Endothelial cell of umbilical vein (primary cell): ENCODE measurements around the gene SMC1B. TPM values are rescaled to one million over a fixed set of nuclear protein-coding genes. Genes with fewer than 3 reads are reported as not detected.

Source experiments
- BruUV-seq: library from RNA; stranded (reverse); fragments of 400-500 nt; replicated peaks from 2 replicates; lab custom pipeline; 2021; lab: Mats Ljungman, UMichigan
- CTCF ChIA-PET: fragments of 300-600, 350-600 bp; sonication (Branson Sonifier 250); formaldehyde crosslinking; loops from one replicate; lab custom pipeline; 2021; ENCODE audit warnings: antibody characterized with exemption, inconsistent platforms; lab: Charles Lee
- POLR2A ChIA-PET: fragments of 300-600, 350-600 bp; sonication (Branson Sonifier 250); formaldehyde crosslinking; loops from one replicate; lab custom pipeline; 2021; ENCODE audit warnings: antibody characterized with exemption, inconsistent platforms; lab: Charles Lee
- DNase-seq: peaks from one replicate; pipeline ENCODE4 v3.0.0-alpha.2; 2011; ENCODE audit warnings: low read depth, low spot score
- FAIRE-seq: peaks from 2 replicates; lab custom pipeline; 2011; peaks lifted over from hg19 to GRCh38; lab: Jason Lieb, UNC
- H2AFZ ChIP-seq: 2 replicates; pipeline ENCODE4 v1.6.0; 2012; ENCODE audit warnings: low read depth, low read length, control low read depth, inconsistent platforms
- H3K27ac ChIP-seq: 2 replicates; pipeline ENCODE4 v1.5.1; 2011; ENCODE audit warnings: low read depth, mild to moderate bottlenecking, control low read depth, low read length, moderate library complexity; ENCODE audit not compliant: insufficient read depth
- H3K27me3 ChIP-seq, 2 experiments: 2 replicates each; pipeline versions ENCODE4 v1.6.0 to v1.6.1; 2011; ENCODE audit warnings: low read length in 2 of 2, mixed read lengths in 1 of 2; ENCODE audit not compliant: control insufficient read depth in 2 of 2, insufficient read depth in 2 of 2
- H3K36me3 ChIP-seq, 2 experiments: 2 replicates in 1 of 2; 3 replicates in 1 of 2; pipeline ENCODE4 v1.5.1; 2011; ENCODE audit warnings: low read length in 2 of 2, mild to moderate bottlenecking in 1 of 2, moderate library complexity in 1 of 2; ENCODE audit not compliant: control insufficient read depth in 2 of 2, insufficient read depth in 2 of 2; ENCODE audit errors: extremely low read depth in 1 of 2
- H3K4me1 ChIP-seq: 3 replicates; pipeline ENCODE4 v1.5.1; 2011; ENCODE audit warnings: mild to moderate bottlenecking, low read length; ENCODE audit not compliant: control insufficient read depth, insufficient read depth; ENCODE audit errors: extremely low read depth
- H3K4me2 ChIP-seq: 2 replicates; pipeline ENCODE4 v1.6.1; 2011; ENCODE audit warnings: low read length, control low read depth, mixed read lengths; ENCODE audit not compliant: insufficient read depth
- H3K4me3 ChIP-seq, 3 experiments: fragments of 200-600 bp in 1 of 3; sonication (generic), shearing (Covaris generic) in 1 of 3; replicated peaks in 1 of 3; 2 replicates each; pipeline ENCODE4 v1.5.1; 2011 to 2016; ENCODE audit warnings: control low read depth in 3 of 3, low read length in 3 of 3, mild to moderate bottlenecking in 2 of 3, inconsistent platforms in 1 of 3, low read depth in 1 of 3, moderate library complexity in 1 of 3; ENCODE audit not compliant: insufficient read depth in 1 of 3
- H3K79me2 ChIP-seq: 2 replicates; pipeline ENCODE4 v1.6.0; 2012; ENCODE audit warnings: low read length, inconsistent platforms; ENCODE audit not compliant: control insufficient read depth, insufficient read depth
- H3K9ac ChIP-seq: replicated peaks from 2 replicates; pipeline ENCODE3; 2011; ENCODE audit warnings: low read length, control low read depth; ENCODE audit not compliant: insufficient read depth; ENCODE audit errors: extremely low read depth
- H3K9me1 ChIP-seq: replicated peaks from 3 replicates; pipeline ENCODE4 v1.6.0; 2011; ENCODE audit warnings: mild to moderate bottlenecking, low read length; ENCODE audit not compliant: control insufficient read depth, insufficient read depth; ENCODE audit errors: extremely low read depth
- H3K9me3 ChIP-seq: replicated peaks from 2 replicates; pipeline ENCODE4 v1.5.1; 2012; ENCODE audit warnings: low read length, inconsistent platforms; ENCODE audit not compliant: control insufficient read depth, insufficient read depth
- H4K20me1 ChIP-seq: replicated peaks from 2 replicates; pipeline ENCODE3; 2011; ENCODE audit warnings: mild to moderate bottlenecking, low read length; ENCODE audit not compliant: control insufficient read depth, insufficient read depth; ENCODE audit errors: extremely low read depth
- CTCF ChIP-seq, 2 donors: IDR thresholded peaks; 1 replicate in 1 of 2; 2 replicates in 1 of 2; pipeline ENCODE4 v1.5.1; 2011; ENCODE audit warnings: low read length in 2 of 2, mild to moderate bottlenecking in 2 of 2, moderate library complexity in 2 of 2, control low read depth in 1 of 2, inconsistent platforms in 1 of 2, low read depth in 1 of 2; ENCODE audit not compliant: insufficient read depth in 1 of 2; ENCODE audit errors: extremely low read depth in 1 of 2
- EZH2 ChIP-seq: IDR thresholded peaks from 2 replicates; pipeline ENCODE4 v1.6.1; 2012; ENCODE audit warnings: borderline replicate concordance, low read depth, mild to moderate bottlenecking, moderate library complexity, low read length, inconsistent platforms; ENCODE audit not compliant: severe bottlenecking
- FOS ChIP-seq: IDR thresholded peaks from 2 replicates; pipeline ENCODE4 v1.6.1; 2011; ENCODE audit warnings: mild to moderate bottlenecking, low read length, moderate library complexity, borderline replicate concordance; ENCODE audit not compliant: insufficient read depth
- GATA2 ChIP-seq: IDR thresholded peaks from 2 replicates; pipeline ENCODE4 v1.7.0; 2011; ENCODE audit warnings: low read depth, mild to moderate bottlenecking, moderate library complexity, mixed read lengths, low read length; ENCODE audit not compliant: insufficient read length, insufficient read depth
- JUN ChIP-seq: IDR thresholded peaks from 2 replicates; pipeline ENCODE4 v1.6.1; 2011; ENCODE audit warnings: borderline replicate concordance, low read depth; ENCODE audit not compliant: insufficient read length, insufficient read depth
- MAX ChIP-seq: IDR thresholded peaks from 2 replicates; pipeline ENCODE4 v1.6.1; 2011; ENCODE audit not compliant: insufficient read depth, insufficient read length
- MYC ChIP-seq: IDR thresholded peaks from one replicate; pipeline ENCODE4 v1.6.1; 2011; ENCODE audit warnings: mild to moderate bottlenecking, low read depth, low read length
- POLR2AphosphoS5 ChIP-seq: IDR thresholded peaks from 2 replicates; pipeline ENCODE4 v1.6.1; 2012; ENCODE audit warnings: low read depth, mild to moderate bottlenecking, control low read depth, low read length, moderate library complexity; ENCODE audit not compliant: insufficient read depth
- dilution Hi-C: fragments of 300-500 bp; cut with MboI; formaldehyde crosslinking; loops from one replicate; pipeline ENCODE4 v1.15.0; 2019; ENCODE audit warnings: low sequenced_read_pairs; ENCODE audit not compliant: extremely low pct_ligation_motif_present
- intact Hi-C: fragments of 100-400 bp; cut with micrococcal nuclease; formaldehyde crosslinking; loops from one replicate; pipeline ENCODE4 v1.10.0; 2022
- polyA plus RNA-seq, 4 experiments: library from polyadenylated mRNA; depleted of rRNA in 3 of 4; stranded (reverse) in 3 of 4; unstranded in 1 of 4; fragments of >200 nt; gene quantifications; 2 replicates each; pipeline versions ENCODE4 v1.2.1 to v1.2.3, GENCODE V29; 2011 to 2012; ENCODE audit warnings: missing spikeins in 1 of 4
- total RNA-seq: library from RNA; stranded (reverse); gene quantifications from 2 replicates; pipeline ENCODE4 v1.2.3, GENCODE V29; 2021

SMC1B gene
- total and polyA plus RNA-seq, 2 donors (not counting 3 experiments of a cell fraction or from before 2014, with no cell fraction given), result 0.07 TPM; not detected in 1

- dilution Hi-C loops (no loop called here), intact Hi-C loops (no loop called here)
- Histone ChIP-seq H3K4me1 (peaks cover 2% of the 10 kb centered on the region), H4K20me1 (no peaks in the 10 kb centered on the region), H3K27ac (no peak overlapping the region), H3K9me1 (no peaks in the 10 kb centered on the region), H3K36me3 (peaks cover 0 to 14% of the 10 kb centered on the region in 2 experiments), H3K4me3 (no peak overlapping the region), H3K27me3 (no peaks in the 10 kb centered on the region), H3K9ac (no peak overlapping the region), H3K4me2 (no peak overlapping the region), H3K79me2 (no peaks in the 10 kb centered on the region), H2AFZ (no peak overlapping the region), H3K9me3 (no peaks in the 10 kb centered on the region)
- CTCF ChIA-PET, result interaction anchor here (0.9 to 2.2 kb wide), 2 partner anchors 12 to 25 kb away, joined by 4 to 7 read pairs; no protein-coding TSS in a partner anchor
- DNase-seq (no peak), FAIRE-seq (no peak)
- POLR2A ChIA-PET, result no interaction called here
- TF ChIP-seq POLR2AphosphoS5 (no peak), MAX (no peak), FOS (no peak), CTCF (IDR thresholded peaks at IDR 0.05; ENCODE audit: extremely low read depth in 1 of 2, insufficient read depth in 1 of 2, low read depth in 1 of 2, low read length in 2 of 2) (no peak), MYC (no peak), JUN (no peak), GATA2 (no peak), EZH2 (no peak)
- BruUV-seq, result no TSS peak
Observed at GRCh38 chr22:45343143-45343542, 70.3 kb downstream of the SMC1B start.
